DOHH2 (cell line): ENCODE measurements around the gene CX3CL1.

Source experiments
- CTCF ChIP-seq: fragments of 200-600 bp; sonication (generic); IDR thresholded peaks from one replicate; pipeline ENCODE4 v1.5.1; 2014; ENCODE audit warnings: antibody characterized with exemption, mild to moderate bottlenecking, low read depth, low read length; ENCODE audit not compliant: poor library complexity, severe bottlenecking
- EZH2phosphoT487 ChIP-seq: fragments of 200-600 bp; sonication (generic); IDR thresholded peaks from 2 replicates; pipeline ENCODE4 v1.6.1; 2017; ENCODE audit warnings: borderline replicate concordance, mild to moderate bottlenecking, antibody characterized with exemption, low read length, moderate library complexity, mixed read lengths

- no peak for TF ChIP-seq CTCF
- no peak for TF ChIP-seq EZH2phosphoT487
Measured at GRCh38 chr16:57361404-57361803, 10.9 kb upstream of the CX3CL1 start.
